CD14-positive monocyte (primary cell): ENCODE data around the gene ERFL. TPM values are rescaled to one million over a fixed set of nuclear protein-coding genes. Genes with fewer than 3 reads are reported as not detected.
A peak's percentile ranks its signal among the peaks of the same experiment; 100 is the strongest.

Source experiments
- DNase-seq, 3 donors: peaks; one replicate each; pipeline ENCODE4 v3.0.0-alpha.2; 2011 to 2022
- H2AFZ ChIP-seq: 2 replicates; pipeline ENCODE4 v1.6.0; 2012; ENCODE audit warnings: mild to moderate bottlenecking, low read depth, low read length, inconsistent platforms; ENCODE audit not compliant: insufficient read depth, poor library complexity, severe bottlenecking
- H3K27ac ChIP-seq, 2 donors: 1 replicate in 1 of 2; 2 replicates in 1 of 2; pipeline ENCODE4 v1.5.1; 2012 to 2013; ENCODE audit warnings: low read length in 2 of 2, control low read depth in 1 of 2, inconsistent platforms in 1 of 2, low read depth in 1 of 2, mild to moderate bottlenecking in 1 of 2
- H3K27me3 ChIP-seq, 2 donors: one replicate each; pipeline versions ENCODE4 v1.6.0 to v1.6.1; 2011 to 2013; ENCODE audit warnings: low read length in 2 of 2; ENCODE audit not compliant: control insufficient read depth in 2 of 2, insufficient read depth in 2 of 2
- H3K36me3 ChIP-seq, 2 donors: replicated peaks in 1 of 2; 1 replicate in 1 of 2; 2 replicates in 1 of 2; pipeline versions ENCODE4 v1.5.1 to v1.6.1; 2012 to 2013; ENCODE audit warnings: low read length in 2 of 2, control low read depth in 1 of 2, inconsistent platforms in 1 of 2, mild to moderate bottlenecking in 1 of 2; ENCODE audit not compliant: insufficient read depth in 2 of 2, control insufficient read depth in 1 of 2
- H3K4me1 ChIP-seq, 2 donors: 1 replicate in 1 of 2; 2 replicates in 1 of 2; pipeline versions ENCODE4 v1.5.1 to v1.6.1; 2012 to 2013; ENCODE audit warnings: low read length in 2 of 2, control low read depth in 1 of 2, inconsistent platforms in 1 of 2, mild to moderate bottlenecking in 1 of 2, moderate library complexity in 1 of 2; ENCODE audit not compliant: insufficient read depth in 2 of 2, control insufficient read depth in 1 of 2
- H3K4me2 ChIP-seq: replicated peaks from 2 replicates; pipeline ENCODE3; 2012; ENCODE audit warnings: low read length, moderate library complexity, mild to moderate bottlenecking; ENCODE audit not compliant: poor library complexity, severe bottlenecking; ENCODE audit errors: extremely low read depth
- H3K4me3 ChIP-seq, 3 experiments: fragments of 200-600 bp in 1 of 3; sonication (generic) in 1 of 3; replicated peaks in 1 of 3; 1 replicate in 2 of 3; 2 replicates in 1 of 3; pipeline ENCODE4 v1.5.1; 2011 to 2013; ENCODE audit warnings: low read length in 3 of 3, mild to moderate bottlenecking in 3 of 3, control low read depth in 2 of 3, low read depth in 2 of 3, inconsistent platforms in 1 of 3, moderate library complexity in 1 of 3
- H3K79me2 ChIP-seq: 2 replicates; pipeline ENCODE4 v1.6.0; 2012; ENCODE audit warnings: mild to moderate bottlenecking, control low read depth, inconsistent platforms, low read length, moderate library complexity; ENCODE audit not compliant: insufficient read depth
- H3K9ac ChIP-seq: 2 replicates; pipeline ENCODE4 v1.6.0; 2017; ENCODE audit warnings: low read length, mild to moderate bottlenecking; ENCODE audit not compliant: insufficient read depth, poor library complexity, severe bottlenecking
- H3K9me3 ChIP-seq, 2 donors: replicated peaks in 1 of 2; 1 replicate in 1 of 2; 2 replicates in 1 of 2; pipeline versions ENCODE4 v1.5.1 to v1.6.1; 2012 to 2013; ENCODE audit warnings: low read length in 2 of 2, control low read depth in 1 of 2; ENCODE audit not compliant: control insufficient read depth in 1 of 2, insufficient read depth in 1 of 2
- H4K20me1 ChIP-seq: 2 replicates; pipeline ENCODE4 v1.6.0; 2012; ENCODE audit warnings: mild to moderate bottlenecking, low read length, control low read depth, moderate library complexity; ENCODE audit not compliant: insufficient read depth
- H3K27ac Mint-ChIP-seq, 7 donors: one replicate each; pipeline ENCODE4 v1.8.0; 2020; ENCODE audit warnings: mild to moderate bottlenecking in 7 of 7, mixed read lengths in 7 of 7, moderate library complexity in 6 of 7, inconsistent platforms in 2 of 7
- H3K27me3 Mint-ChIP-seq, 3 donors: one replicate each; pipeline ENCODE4 v1.8.0; 2021 to 2022; ENCODE audit warnings: low read depth in 3 of 3, mild to moderate bottlenecking in 3 of 3, mixed read lengths in 3 of 3, moderate library complexity in 3 of 3, inconsistent platforms in 1 of 3
- H3K36me3 Mint-ChIP-seq, 2 donors: one replicate each; pipeline ENCODE4 v1.8.0; 2020; ENCODE audit warnings: mixed read lengths in 2 of 2, inconsistent platforms in 1 of 2, mild to moderate bottlenecking in 1 of 2
- H3K4me1 Mint-ChIP-seq: one replicate; pipeline ENCODE4 v1.8.0; 2020; ENCODE audit warnings: mild to moderate bottlenecking, mixed read lengths
- H3K4me3 Mint-ChIP-seq, 2 donors: one replicate each; pipeline ENCODE4 v1.8.0; 2020; ENCODE audit warnings: mild to moderate bottlenecking in 2 of 2, mixed read lengths in 2 of 2, moderate library complexity in 1 of 2
- H3K9me3 Mint-ChIP-seq, 7 donors: one replicate each; pipeline ENCODE4 v1.8.0; 2020 to 2022; ENCODE audit warnings: mixed read lengths in 7 of 7, mild to moderate bottlenecking in 6 of 7, moderate library complexity in 6 of 7, inconsistent platforms in 2 of 7
- WGBS: methylation state at CpG from one replicate; pipeline ENCODE4 v1.1.5; 2013; ENCODE audit warnings: missing lambda C conversion rate; ENCODE audit not compliant: insufficient coverage; 5-methylcytosine and 5-hydroxymethylcytosine counted together
- intact Hi-C, 2 donors: fragments of 100-400 bp; cut with micrococcal nuclease; formaldehyde crosslinking; loops; one replicate each; pipeline versions ENCODE4 v1.15.0 to v1.15.1; 2023
- polyA plus RNA-seq, 3 donors: library from polyadenylated mRNA; depleted of rRNA in 1 of 3; unstranded in 2 of 3; stranded (reverse) in 1 of 3; fragments of 300-500 nt in 2 of 3; fragments of >200 nt in 1 of 3; fragmentation: Illumina TruSeq in 2 of 3; gene quantifications; 1 replicate in 2 of 3; 2 replicates in 1 of 3; pipeline ENCODE4 v1.2.3, GENCODE V29; 2012 to 2021
- TF ChIP-seq, protein P1 (sequence below): fragments of 200-600 bp; IDR thresholded peaks from one replicate; pipeline ENCODE4 v1.8.0; 2022; ENCODE audit warnings: antibody characterized with exemption, mild to moderate bottlenecking

Gene ERFL
- polyA plus RNA-seq, 3 donors = not detected

- H3K36me3 ChIP-seq = peaks cover 78 to 92% of the 10 kb centered on the region in 2 donors
- Mint-ChIP-seq H3K36me3 (peaks cover 61 to 89% of the 10 kb centered on the region in 2 donors), H3K4me3 (no peak overlapping the region), H3K27ac (peak overlapping the region in 1 of 7 donors; percentile 7), H3K4me1 (peaks cover 5% of the 10 kb centered on the region), H3K27me3 (peaks cover 0 to 2% (median 2%) of the 10 kb centered on the region in 3 donors), H3K9me3 (peaks cover 0 to 2% (median 0%) of the 10 kb centered on the region in 7 donors)
- DNase-seq = no peak
- H3K9me3 ChIP-seq = no peaks in the 10 kb centered on the region
- H2AFZ ChIP-seq = no peak overlapping the region
- intact Hi-C loops = no loop called here
- WGBS = 89% methylated on average over 11 of the region's 14 CpGs
- H4K20me1 ChIP-seq = peaks cover 98% of the 10 kb centered on the region
- no peaks in the 10 kb centered on the region for H3K4me1 ChIP-seq
- no peak overlapping the region for H3K27ac ChIP-seq
- TF ChIP-seq, protein P1, sequence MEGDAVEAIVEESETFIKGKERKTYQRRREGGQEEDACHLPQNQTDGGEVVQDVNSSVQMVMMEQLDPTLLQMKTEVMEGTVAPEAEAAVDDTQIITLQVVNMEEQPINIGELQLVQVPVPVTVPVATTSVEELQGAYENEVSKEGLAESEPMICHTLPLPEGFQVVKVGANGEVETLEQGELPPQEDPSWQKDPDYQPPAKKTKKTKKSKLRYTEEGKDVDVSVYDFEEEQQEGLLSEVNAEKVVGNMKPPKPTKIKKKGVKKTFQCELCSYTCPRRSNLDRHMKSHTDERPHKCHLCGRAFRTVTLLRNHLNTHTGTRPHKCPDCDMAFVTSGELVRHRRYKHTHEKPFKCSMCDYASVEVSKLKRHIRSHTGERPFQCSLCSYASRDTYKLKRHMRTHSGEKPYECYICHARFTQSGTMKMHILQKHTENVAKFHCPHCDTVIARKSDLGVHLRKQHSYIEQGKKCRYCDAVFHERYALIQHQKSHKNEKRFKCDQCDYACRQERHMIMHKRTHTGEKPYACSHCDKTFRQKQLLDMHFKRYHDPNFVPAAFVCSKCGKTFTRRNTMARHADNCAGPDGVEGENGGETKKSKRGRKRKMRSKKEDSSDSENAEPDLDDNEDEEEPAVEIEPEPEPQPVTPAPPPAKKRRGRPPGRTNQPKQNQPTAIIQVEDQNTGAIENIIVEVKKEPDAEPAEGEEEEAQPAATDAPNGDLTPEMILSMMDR = no peak
- no peak overlapping the region for H3K4me2 ChIP-seq
- no peaks in the 10 kb centered on the region for H3K27me3 ChIP-seq
- H3K4me3 ChIP-seq = no peak overlapping the region
- H3K9ac ChIP-seq = no peak overlapping the region
- H3K79me2 ChIP-seq = peaks cover 60% of the 10 kb centered on the region
Observed at GRCh38 chr19:41894350-41894749, 33.9 kb downstream of the ERFL start.

GRCh38 chr19:41893899-41894298, 34.4 kb downstream of the ERFL start:
- H3K27me3 Mint-ChIP-seq = peaks cover 0 to 2% (median 2%) of the 10 kb centered on the region in 3 donors
- H3K27ac Mint-ChIP-seq = peak overlapping the region in 4 of 7 donors; percentile 11 to 90 (median 56)
- TF ChIP-seq, protein P1 = no peak
- Histone ChIP-seq H3K4me2 (no peak overlapping the region), H3K36me3 (peaks cover 79 to 92% of the 10 kb centered on the region in 2 donors), H3K4me1 (no peaks in the 10 kb centered on the region), H3K79me2 (peaks cover 65% of the 10 kb centered on the region), H2AFZ (no peak overlapping the region), H3K4me3 (no peak overlapping the region), H3K27ac (no peak overlapping the region), H4K20me1 (peaks cover 98% of the 10 kb centered on the region), H3K27me3 (no peaks in the 10 kb centered on the region), H3K9ac (no peak overlapping the region), H3K9me3 (no peaks in the 10 kb centered on the region)
- 74% methylated on average over 6 of the region's 6 CpGs for WGBS
- DNase-seq = no peak
- H3K4me3 Mint-ChIP-seq = no peak overlapping the region
- H3K36me3 Mint-ChIP-seq = peaks cover 61 to 89% of the 10 kb centered on the region in 2 donors
- intact Hi-C loops = no loop called here
- peaks cover 5% of the 10 kb centered on the region for H3K4me1 Mint-ChIP-seq
- peaks cover 0 to 2% (median 0%) of the 10 kb centered on the region in 7 donors for H3K9me3 Mint-ChIP-seq
